COR-L47 (cell line): ENCODE results near the gene GRIN1.

Experiments used
- DNase-seq: peaks from one replicate; lab custom pipeline; 2025; lab: John Stamatoyannopoulos, UW

The GRIN1 gene

DNA sequence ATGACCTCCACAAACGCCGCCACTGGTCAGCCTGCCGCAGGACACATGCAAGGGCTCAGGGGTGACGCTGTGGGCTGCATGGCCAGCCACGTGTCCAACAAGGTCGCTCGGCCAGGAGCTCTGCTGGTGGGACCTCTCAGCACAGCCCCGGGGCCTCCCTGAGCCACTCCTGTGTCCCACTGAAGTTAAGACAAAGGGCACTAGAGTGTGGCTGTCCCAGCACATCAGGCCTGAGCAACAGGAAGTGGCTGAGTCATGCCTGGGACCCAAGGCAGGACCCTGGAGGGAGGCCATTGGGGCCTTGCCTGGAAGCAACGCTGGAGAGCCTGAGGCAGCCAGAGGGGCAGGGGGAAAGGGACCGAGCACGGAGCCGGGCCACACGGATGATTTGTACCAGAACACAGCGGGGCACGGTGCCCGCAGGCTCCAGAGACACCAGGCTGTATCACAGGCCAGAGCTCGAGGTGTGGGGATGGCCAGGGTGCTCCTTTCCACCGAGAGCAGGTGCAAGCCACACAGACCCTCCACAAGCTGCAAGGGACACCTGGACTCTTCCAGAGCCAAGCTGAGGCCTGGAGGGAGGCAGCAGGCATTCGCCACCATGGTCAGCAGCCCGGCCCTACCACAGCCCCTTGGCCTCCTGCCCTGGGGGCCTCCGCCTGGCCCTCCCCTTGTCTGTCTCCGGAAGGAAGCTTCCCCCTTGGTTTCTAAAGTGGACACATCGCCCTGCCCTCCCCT is 39.4 kb downstream of the GRIN1 start:
- DNase-seq, result no peak

DNA sequence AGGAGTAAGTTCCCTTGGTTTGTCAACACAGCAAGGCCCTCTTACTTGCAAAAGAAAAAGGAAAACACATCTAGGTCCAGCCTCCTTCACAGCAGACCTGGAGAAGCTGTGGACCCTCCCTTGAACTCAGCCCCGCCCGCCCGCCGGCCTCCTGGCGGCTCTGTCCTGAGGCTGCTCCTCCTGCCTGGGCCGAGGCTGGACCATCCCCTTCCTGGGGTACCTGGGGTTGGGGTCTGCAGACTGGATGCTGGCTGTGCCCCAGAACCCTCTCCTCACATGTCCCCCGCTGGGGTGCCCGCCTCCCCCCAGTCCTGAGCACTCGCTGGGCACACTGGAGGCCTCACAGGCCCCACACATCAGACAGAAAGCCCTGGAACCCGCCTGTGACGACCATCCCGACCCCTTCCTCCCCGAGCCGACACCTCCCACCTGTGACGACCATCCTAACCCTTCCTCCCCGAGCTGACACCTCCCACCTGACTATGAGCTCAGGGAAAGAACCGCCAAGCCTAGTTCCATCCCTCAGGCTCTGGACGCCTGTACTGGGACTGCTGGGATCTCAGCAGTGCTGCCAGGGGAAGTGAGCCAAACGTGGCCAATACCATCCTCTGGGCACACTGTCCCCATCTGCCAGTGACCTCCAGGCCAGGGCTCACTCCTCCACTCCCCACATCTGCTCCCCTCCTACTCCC is 40.1 kb downstream of the GRIN1 start:
- DNase-seq, result no peak

DNA sequence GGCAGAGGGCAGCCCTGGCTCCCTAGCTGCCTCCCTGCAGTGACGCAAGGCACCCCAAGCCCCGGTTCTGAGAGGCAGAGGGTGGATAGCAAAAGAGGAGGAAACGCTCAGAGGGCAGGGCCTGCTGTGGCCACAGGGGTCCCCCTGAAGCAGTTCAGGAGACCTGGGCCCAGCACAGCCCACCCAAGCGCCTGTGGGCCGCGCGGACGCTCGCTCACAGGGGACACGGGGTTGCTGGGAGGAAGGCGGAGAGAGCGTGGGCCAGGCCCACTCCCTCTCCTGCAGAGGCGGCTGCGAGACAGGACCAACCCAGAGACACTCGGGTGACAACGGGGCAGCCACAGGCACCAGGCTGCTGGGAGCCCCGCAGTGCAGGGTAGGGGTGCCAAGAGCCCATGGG is 40.8 kb downstream of the GRIN1 start:
- DNase-seq, result no peak

DNA sequence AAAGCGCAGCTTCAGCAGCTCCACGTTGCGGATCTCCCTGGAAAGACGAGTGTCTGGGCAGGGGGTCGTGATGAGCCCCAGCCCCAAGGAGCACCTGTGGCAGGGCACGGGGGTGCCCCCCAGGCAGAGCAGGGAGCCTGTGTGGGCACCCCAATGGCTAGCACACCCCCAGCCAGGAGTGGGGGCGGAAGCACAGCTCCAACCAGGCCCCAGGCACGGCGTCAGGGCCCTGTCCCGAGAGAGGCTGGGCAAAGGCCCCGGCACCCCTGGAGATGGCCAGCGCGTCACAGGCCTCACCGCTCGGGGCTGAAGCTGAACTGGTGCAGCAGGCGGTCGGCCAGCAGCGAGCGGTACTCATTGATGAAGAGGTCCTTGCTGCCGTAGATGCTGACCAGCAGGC is 41.5 kb downstream of the GRIN1 start:
- no peak for DNase-seq

DNA sequence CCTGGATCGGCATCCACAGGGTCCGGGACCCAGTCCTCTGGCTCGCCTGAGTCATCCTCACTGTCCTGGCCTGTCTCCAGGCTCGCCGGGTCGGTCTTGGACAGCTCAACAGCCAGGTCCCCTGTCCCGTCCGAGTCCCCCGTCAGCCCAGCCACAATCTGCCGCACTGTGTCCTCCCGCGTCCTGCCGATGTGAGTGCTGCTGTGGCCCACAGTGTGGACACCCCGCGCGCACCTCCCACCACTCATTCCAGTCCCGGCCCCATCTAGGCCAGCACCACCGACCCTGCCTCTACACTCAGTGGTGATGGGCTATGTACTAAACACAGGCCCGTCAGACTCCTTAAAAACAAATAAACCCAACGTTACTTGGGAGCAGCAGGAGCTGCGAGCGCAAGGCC is 42.7 kb downstream of the GRIN1 start:
- no peak for DNase-seq

DNA sequence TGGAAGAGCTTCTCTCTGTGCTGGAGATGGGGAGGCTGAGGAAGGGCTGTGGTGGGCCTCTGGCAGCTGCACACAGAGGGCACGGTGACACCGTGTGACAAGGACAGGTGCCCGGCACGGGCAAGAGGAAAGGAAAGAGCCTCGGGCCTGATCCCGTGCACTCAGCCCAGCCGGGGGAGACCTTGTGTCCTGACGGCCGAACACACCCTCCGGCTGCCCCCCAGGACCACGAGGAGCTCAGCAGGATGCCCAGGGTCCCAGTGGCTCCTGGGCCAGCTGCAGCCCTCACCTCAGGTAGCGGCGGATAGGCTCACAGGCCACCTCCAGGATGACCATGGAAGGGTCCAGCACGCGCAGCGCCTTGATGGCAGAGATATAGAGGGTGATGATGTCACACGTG is 43.9 kb downstream of the GRIN1 start:
- no peak for DNase-seq

DNA sequence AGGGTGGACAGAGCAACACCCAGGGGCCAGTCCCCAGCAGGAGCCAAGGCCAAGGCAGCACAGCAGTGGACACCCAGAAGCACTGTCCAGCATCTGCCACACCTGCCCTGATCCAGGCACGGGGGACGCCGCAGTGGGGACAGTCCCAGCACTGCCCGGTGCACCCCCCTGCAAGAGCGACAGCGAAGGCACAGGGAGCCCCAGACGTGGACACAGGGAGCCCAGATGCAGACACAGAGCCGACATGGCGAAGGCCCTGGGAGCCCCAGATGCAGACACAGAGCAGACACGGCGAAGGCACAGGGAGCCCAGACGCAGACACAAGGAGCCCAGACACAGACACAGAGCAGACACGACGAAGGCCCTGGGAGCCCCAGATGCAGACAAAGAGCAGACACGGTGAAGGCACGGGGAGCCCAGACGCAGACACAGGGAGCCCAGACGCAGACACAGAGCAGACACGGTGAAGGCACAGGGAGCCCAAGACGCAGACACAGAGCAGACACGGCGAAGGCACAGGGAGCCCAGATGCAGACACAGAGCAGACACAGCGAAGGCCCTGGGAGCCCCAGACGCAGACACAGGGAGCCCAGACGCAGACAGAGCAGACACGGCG is 45.1 kb downstream of the GRIN1 start:
- no peak for DNase-seq

DNA sequence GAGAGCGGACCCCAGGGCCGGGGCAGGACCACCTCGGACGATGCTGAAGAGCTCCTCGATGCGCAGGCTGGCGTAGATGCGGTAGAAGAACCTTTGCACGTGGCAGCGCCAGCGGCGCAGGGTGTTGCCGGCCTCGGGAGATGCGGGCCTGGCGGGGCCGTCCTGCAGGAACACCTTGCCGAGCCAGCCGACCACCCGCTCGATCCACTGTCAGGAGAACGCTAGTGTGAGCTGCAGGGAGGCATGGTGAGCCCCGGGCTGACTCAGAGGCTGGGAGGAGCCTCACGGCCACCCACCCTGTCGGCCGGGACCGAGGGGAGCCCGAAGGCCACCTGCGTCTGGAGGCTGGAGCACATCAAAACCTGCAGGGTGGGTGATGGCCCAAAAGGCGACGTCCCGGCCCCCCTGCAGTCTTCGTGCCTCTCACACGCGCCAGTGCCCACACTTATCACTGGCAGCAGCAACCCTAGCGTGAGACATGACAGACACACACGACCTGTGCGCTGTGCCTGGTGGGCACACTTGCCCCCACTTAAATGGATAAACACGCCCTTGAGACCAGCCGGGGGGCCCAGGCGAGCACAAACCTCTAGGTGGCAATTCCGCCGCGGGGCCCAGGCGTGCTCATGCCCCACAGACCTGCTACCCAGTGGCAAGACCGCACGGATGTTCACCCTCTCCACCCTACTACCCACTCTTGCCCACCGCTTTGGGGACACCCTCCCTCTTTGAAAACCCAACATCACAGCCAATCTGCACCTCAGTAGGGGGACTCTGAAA is 46.1 kb downstream of the GRIN1 start:
- no peak for DNase-seq

DNA sequence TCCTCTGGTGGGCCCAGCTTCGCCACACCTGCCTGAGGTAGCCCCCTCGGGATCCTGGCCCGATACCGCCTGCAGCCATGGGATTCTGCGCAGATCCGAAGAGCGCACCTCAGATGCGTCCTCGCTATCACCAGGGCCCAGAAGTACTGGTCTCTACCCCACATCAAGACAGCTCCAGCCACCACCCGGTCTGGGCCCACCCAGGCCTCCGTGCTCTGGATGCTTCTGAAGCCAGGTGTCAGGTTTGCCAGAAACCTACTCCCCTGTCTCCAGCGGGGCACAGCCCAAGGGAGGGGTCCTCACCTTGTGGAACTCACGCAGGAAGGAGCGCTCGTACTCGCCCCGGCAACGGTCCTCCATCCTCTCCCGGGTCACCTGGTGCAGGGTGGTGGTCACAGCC is 47.0 kb downstream of the GRIN1 start:
- no peak for DNase-seq

DNA sequence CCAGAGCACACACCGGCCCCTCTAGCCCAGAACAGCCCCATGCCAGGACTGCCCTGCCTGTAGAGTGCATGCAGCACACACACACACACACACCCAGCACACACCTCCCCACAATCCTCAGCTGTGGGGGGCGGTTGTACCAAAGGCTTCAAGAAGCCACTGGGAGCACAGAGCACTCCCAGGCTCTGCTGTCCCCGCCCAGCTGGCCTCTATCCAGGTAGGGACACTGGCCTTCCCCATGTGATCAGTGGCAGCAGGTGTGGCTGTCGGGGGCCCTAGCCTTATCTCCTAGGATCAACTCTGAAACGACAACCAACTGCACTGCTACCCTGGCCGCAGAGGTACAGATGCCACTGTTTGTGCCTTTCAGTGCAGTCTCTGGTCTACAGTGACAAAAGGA is 47.4 kb downstream of the GRIN1 start:
- DNase-seq, result no peak

DNA sequence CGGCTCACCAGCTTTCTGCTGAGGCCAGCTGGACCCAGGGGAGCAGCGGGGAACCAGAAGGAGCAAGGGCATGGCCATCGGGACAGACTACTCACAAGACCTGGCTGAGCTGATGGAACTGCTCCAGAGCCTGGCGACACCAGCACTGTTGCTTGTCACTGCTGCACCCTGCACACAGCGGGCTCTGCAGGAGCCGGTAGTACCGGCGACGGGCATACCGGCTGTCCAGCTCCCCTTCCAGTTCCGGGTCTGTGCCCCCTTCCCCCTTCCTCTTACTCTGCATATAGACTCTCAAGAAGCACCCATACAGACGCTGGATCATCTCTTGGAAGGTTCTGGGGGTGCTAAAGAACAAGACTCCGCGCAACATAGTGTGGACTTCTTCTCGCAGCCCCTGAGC is 48.4 kb downstream of the GRIN1 start:
- DNase-seq, result no peak

DNA sequence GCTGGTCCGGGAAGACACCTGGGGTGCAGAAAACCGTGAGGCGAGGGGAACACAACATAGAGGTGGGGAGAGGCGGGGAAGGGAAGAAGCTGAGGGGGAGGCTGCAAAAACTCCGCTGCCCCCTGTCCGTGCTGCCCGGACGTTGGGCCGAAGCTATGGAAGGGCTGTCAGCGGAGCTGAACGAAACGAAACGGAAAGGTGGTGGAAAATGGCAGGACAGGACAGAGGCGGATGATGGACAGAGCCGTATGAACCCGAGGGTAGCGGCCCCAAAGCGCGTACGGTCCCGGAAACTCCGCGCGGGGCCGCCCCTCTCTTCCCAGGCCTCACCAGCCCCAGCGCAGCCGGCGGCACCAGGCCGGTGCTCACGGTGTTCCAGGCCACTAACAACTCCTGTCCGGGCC is 49.1 kb downstream of the GRIN1 start:
- DNase-seq, result no peak

DNA sequence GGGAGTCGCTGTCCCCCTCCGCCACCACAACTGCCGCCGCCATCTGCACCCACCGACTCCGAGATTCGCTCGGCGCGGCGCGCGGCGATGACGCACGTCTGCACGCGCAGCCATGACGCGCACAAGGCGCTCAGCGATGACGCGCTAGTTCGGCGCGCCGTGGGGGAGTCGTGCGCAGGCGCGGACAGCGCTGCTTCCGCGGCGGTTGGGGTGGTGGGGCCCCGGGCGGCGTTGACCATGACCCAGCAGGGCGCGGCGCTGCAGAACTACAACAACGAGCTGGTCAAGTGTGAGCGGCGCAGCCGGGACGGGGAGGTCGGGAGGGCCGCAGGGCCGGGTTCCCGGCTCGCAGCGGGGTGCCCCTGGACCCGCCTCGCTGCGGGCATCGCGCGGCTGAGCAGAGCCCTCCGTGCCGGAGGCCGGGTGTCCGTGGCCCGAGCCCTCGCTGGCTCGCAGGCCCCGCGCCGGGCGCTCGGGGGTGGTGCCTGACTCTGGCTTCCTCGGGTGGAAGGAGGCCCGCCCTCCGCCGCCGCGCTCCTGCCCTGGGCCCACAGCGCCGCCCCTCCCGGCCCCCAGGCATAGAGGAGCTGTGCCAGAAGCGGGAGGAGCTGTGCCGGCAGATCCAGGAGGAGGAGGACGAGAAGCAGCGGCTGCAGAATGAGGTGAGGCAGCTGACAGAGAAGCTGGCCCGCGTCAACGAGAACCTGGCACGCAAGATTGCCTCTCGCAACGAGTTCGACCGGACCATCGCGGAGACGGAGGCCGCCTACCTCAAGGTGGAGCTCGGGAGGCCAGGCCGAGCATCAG is 49.7 kb downstream of the GRIN1 start, which contains the start of the genes ANAPC2 and SSNA1:
Gene ANAPC2 (minus strand): TSS at position 71 of the 807 bp plus-strand sequence. CDS start 28 bp downstream, at position 43.
Gene SSNA1 (plus strand): TSS at position 187 of the 807 bp plus-strand sequence. CDS start 51 bp downstream, at position 238.
- peak; percentile 91 for DNase-seq

DNA sequence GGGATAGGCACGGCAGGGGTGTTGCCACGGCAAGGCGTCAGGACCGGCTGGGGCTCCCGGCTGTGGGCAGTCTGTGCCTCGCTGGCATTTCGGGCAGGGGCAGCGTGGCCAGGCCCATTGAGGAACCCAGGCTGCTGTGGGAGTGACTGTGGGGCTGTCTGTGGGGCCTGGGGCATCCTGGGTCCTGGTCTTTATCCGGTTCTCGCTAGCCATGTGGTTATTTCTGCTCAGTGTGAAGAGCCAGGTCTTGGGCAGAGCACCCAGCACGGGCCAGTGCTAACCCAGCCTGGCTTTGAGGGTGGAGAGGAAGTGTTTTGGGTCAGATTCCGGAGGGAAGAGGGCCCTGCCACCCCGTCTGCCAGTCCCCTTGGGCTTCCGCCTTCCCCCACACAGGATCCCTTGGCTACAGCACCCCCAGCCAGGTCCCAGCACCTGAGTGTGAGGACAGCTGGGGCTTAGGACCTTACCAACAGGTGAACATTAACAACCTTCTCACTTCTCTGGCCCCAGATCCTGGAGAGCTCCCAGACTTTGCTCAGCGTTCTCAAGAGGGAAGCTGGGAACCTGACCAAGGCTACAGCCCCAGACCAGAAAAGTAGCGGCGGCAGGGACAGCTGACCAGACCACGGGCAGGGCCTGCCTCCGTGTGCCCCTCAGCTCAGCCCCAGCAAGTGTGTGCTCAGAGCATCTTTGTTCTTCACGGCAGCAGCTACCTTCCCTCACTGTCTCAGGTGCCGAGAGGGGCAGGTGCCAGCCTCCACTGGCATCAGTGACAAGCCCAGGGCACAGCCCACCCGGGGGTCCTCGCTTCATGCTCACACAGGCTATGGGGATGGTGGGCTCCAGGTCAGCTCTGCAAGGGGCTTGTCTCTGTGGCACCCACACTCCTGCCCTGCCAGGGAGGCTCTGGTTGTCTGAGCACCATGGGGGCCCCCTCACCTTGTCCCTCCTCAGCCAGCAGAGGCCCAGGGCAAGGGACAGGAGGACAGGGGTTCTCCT is 50.6 kb downstream of the GRIN1 start:
- no peak for DNase-seq

DNA sequence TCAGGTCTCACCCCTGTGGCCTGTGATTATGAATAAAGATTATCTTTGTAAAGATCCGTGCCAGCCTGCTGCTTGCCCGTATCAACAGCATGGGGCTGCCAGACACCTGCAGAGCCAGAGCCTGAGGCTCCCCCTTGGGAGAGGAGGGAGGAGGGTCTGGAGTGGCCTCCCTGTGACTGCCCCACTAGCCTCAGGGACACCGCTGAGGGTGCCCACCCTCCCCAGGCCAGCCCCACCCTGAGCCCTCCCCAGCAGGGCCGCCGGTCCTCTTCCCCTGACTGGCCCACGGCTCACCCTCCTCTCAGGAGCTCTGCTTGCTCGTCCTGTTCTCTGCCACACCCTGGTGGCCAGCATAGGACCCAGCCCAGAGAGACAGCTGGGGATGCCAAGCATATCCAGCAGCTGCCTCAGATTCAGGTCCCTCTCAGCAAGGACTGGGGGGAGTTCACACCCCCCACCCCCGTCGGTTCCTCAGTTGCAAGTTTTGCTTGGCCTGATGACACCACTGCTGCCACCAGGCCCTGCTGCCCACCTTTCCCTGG is 51.4 kb downstream of the GRIN1 start:
- DNase-seq, result no peak

DNA sequence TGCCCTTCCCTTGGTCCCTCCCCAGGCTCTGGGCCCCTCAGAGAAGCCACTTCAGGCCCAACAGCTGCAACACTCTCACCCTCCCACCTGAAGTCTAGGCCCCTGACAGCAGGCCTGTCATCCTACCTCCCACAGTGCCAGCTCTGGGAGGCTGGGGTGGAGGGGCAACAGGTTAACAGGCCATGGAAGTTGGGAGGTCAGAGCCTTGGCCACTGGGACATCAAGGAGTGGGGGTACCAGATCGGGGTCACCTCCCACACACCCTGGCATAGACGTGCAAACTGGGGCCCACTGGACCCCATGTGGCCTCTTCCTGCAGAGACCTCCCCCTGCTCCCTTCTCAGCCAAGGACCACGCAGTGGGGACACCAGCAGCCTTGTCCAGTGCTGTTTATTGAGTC is 52.3 kb downstream of the GRIN1 start:
- DNase-seq, result no peak

DNA sequence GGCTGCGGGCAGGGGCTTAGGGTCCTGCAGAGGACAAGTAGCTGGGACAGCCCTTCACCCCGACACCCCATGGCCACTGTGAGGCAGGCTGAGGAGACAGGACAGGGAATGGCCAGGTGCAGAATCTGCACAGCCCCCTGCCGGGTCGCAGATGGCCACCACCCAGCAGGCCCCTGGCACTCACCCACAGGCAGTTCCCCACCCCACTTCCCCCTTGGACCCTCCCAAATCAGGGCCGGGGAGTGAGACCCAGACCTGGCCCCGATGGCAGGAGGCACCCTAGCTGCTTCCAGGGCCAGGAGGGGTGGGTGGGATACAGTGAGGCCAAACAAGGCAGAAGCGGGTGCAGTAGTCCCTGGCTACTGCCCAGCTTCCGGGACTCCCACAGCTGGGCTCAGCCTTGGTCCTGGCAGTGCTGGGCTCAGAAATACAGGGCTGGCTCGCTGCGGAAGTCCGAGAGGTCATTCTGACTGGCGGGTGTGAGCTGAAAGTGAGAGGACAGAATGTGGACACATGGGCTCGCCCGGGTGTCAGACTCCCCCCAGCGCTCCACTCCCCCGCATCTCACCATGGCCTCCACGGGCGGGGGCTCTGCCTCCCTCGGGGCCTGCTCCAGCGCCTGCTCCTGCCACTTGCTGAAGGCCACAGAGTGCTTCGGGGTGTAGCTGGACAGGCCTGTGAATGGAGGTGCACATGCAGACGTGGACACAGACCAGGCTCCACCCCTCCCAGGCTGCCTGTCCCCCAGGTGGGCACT is 52.9 kb downstream of the GRIN1 start:
- DNase-seq, result no peak

DNA sequence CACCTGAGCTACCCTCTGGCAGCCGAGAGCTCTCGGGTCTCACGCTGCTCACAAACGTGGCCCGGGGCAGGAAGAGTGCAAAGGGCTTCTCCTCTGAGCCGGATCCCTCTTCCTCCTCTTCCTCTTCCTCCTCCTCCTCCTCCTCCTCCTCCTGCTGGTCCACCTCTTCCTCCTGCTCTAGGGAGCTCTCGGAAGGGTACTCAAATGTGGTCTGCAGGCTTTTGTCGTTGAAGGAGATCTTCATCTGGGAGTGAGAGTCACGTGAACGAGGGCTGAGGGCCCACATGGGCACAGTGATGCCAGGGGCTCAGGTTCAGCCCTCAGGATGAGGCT is 53.5 kb downstream of the GRIN1 start:
- DNase-seq, result no peak

DNA sequence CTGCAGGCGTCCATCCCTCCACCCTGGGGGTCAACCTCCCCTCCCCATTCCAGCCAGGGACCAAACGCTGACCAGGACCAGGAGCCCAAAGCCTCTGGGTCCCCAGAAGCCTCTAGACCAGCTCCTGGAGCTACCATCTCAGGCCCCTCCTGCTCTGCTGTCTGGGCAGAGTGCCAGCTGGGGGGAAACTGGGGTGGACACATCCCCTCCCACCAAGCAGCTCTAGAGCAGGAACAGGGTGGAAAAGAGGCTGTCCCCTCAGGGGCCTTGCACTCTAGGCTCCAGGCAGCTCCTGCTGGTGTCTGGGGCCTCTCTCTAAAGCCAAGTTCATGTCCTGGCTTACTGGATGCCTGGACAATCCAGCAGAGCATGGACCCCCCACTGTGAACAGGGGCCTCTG is 53.9 kb downstream of the GRIN1 start:
- DNase-seq, result no peak
